ENCODE measurements around the gene FHIT.

Gene FHIT

GRCh38 chr3:59996056-59996455 is 1255.2 kb downstream of the FHIT start:
- DNase-seq (ENCODE audit: low spot score), result no peak

- DNase-seq (ENCODE audit: low spot score), result no peak
Measured at GRCh38 chr3:59995563-59995962, 1255.7 kb downstream of the FHIT start.

DNA sequence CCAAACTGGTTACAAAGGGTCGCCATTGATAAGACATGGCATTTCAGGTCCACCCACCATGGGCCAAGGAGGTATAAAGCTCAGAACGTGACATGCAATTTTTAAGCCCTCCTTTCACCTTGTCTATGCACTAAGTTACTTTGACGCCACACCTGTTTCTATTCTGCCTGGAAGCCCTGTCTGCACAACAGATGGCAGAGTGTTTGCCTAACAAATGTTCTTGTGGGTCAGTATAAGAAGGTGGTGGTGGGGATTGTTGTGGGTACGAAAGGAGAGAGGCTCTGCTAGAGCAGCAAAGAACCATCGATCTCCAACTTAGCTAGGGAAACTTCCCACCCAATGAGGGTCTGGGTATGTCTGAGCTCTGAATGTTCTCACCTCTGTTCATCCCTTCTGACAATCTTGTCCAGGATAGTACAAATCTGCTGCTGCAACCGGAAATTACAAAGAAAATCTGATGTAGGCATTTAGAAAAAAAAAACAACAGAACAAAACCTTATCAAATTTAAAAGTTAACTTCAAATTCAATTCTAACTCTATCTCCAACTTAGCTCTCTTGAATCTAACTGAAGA is 1256.4 kb downstream of the FHIT start:
- DNase-seq (ENCODE audit: low spot score), result no peak

DNA sequence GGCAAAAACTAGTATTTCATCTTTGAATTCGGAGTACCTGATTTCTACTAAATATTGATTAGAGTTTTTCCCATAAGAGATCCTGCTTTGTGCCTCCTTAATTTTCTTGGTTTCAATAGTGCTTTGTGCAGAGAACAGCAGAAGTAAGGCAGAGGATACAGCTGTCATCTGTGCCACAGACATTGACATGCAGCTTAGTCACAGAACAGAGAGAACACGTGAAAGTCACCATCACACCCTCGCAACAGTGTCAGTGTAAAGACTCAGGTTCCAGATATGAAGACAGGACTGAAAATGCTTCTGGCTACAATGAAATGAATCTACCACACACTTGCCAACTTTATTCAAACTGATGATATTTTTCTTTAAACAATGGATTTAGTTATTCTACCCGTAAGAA is 1258.7 kb downstream of the FHIT start:
- DNase-seq (ENCODE audit: low spot score), result no peak

GRCh38 chr3:59990915-59991314 is 1260.3 kb downstream of the FHIT start:
- DNase-seq (ENCODE audit: low spot score), result no peak

- DNase-seq (ENCODE audit: low spot score), result no peak
Measured at GRCh38 chr3:59982510-59982909, 1268.7 kb downstream of the FHIT start.

GRCh38 chr3:59981377-59981776 is 1269.9 kb downstream of the FHIT start:
- DNase-seq (ENCODE audit: low spot score), result peak; percentile 15

DNA sequence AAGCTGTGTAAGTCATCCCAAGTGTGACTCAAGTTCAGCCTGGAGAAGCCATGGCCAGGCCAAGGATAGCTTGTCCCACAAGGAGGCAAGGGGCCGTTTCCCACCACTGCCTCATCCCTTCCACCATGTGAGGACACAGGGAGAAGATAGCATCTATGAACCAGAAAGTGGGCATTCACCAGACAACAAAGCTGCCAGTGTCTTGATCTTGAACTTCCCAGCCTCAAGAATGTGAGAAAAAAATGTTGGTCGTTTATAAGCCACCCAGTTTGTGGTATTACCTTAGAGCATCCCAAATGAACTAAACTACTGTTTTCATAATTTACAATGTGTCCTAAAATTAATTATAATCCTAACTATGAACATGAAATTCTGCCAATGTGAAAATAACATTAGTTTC is 1270.7 kb downstream of the FHIT start:
- no peak for DNase-seq (ENCODE audit: low spot score)

GRCh38 chr3:59979542-59979941 is 1271.7 kb downstream of the FHIT start:
- no peak for DNase-seq (ENCODE audit: low spot score)

DNA sequence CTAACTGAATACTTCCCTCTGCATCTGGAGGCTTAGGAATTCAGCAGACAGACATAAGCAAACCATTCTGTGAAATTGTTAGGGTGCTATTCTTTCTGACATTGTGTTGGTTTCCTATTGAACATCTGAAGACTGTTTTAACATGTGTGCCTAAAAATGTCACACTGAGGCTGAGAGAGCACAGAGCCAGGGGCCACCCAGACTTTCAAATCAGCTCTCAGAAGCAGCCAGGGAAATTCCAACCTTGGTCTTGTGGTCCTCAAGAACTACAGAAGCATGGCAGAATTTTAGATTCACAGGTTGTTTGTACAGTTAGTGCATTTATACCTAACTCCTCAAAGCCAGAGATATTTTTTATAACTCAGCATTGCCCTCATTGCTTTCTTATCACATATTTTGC is 1272.3 kb downstream of the FHIT start:
- DNase-seq (ENCODE audit: low spot score), result peak; percentile 4

DNA sequence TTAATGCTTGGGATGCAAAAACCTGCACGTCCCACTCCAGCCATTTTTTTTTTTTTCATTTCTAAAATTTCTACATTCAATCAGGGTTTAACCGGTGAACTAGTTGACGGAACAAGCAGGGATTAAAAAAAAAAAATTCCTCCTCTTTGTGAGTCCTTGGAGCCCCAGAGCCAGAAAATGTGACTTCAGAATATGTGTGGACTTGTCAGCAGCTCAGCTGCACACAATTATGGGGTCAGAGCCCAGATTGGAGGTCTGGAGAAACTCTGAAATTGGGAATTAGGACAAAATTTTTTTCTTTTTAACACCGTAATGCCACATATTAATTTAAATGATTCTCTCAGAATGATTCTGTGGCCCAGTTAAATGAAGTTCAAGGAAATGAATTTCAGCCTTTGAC is 1280.5 kb downstream of the FHIT start:
- DNase-seq (ENCODE audit: low spot score), result no peak

GRCh38 chr3:59970376-59970775 is 1280.9 kb downstream of the FHIT start:
- DNase-seq (ENCODE audit: low spot score), result no peak

DNA sequence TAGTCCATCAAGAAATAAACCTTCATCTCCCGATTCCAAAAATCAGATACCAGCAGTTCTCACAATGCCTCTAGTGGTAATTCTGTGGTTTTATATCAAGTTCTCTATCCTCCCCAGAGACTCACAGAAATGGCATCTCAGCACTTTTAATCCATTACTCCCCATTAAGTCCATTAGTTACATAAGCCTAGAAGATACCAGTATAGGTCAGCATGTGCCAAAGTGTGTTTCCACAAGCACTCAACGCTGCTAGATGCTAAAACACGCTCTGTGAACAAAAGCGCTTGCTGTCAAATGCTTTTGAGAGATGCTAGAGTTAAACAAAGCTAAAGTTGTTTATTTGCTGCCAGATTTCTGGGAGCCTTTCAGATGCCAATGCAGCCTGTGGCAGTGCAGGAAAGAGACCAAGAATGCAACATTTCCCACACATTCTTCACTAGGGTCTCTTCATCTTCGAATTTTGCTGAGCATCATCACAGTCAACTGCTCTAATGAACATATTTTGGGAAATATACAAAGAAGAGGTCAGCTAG is 1282.7 kb downstream of the FHIT start:
- DNase-seq (ENCODE audit: low spot score), result no peak

- no peak for DNase-seq (ENCODE audit: low spot score)
Measured at GRCh38 chr3:59963676-59964075, 1287.6 kb downstream of the FHIT start.

DNA sequence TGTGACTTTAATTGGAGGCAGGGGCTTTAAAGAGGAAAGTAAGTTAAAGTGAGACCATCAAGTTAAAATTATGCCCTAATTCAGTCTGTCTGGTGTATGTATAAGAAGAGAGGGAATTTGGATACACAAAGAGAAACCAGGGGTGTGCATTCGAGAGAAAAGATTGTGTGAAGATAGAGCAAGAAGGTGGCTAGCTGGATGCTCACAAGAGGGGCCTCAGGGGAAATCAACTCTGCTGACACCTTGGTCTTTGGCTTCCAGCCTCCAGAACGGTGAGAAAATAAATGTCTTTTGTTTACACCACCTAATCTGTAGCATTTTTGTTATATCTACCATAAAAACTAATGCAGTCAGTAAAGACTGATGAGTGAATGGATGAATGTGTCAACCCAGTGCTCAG is 1294.1 kb downstream of the FHIT start:
- DNase-seq (ENCODE audit: low spot score), result no peak

DNA sequence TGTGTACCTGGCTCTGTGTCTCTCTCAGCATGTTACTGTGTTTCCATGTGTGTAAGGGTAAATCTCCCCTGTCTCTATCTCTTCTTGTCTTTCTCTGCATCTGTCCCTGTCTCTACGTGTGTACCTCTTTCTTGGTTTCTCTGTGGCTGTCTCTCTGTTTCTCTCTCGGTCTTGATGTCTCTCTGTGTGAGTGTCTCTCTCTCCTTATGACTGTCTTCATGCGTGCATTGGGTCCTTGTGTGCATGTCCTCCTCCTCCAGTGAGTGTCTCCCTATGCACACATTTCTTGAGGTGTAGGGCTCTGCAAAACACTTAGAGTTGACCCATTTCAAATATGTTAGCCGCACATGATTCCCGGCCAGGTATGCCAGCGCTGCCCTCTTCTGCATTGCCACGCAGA is 1298.1 kb downstream of the FHIT start:
- no peak for DNase-seq (ENCODE audit: low spot score)

GRCh38 chr3:59949311-59949710 is 1301.9 kb downstream of the FHIT start:
- no peak for DNase-seq (ENCODE audit: low spot score)

DNA sequence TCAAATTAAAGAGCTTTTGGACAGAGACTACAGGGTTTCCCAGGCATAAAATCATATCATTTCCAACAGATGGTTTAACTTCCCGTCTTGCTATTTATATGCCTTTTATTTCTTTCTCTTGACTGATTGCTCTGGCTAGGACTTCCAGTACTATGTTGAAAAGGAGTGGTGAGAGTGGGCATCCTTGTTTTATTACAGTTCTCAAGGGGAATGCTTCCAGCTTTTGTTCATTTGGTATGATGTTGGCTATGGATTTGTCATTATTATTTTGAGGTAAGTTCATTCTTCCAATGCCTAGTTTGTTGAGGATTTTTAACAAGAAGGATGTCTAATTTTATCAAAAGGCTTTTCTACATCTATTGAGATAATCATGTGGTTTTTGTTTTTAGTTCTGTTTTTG is 1304.9 kb downstream of the FHIT start:
- no peak for DNase-seq (ENCODE audit: low spot score)

DNA sequence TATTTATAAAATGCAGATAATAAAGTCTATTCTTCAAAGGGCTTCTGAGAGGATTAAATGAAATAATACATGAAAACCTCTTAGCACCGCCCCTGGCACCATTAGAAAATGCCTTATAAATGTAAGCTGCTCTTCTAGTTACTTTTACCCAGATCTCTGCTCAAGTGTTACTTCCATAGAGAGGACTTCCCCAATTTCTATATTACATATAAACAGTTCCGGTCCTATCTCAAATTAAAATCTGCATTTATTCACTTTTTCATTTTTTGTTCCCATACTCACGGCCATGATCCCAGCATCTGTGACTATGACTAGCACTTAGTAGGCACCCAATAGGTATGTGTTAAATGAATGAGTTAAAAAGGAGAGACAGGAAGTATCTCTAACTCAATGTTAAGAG is 1310.5 kb downstream of the FHIT start:
- no peak for DNase-seq (ENCODE audit: low spot score)

DNA sequence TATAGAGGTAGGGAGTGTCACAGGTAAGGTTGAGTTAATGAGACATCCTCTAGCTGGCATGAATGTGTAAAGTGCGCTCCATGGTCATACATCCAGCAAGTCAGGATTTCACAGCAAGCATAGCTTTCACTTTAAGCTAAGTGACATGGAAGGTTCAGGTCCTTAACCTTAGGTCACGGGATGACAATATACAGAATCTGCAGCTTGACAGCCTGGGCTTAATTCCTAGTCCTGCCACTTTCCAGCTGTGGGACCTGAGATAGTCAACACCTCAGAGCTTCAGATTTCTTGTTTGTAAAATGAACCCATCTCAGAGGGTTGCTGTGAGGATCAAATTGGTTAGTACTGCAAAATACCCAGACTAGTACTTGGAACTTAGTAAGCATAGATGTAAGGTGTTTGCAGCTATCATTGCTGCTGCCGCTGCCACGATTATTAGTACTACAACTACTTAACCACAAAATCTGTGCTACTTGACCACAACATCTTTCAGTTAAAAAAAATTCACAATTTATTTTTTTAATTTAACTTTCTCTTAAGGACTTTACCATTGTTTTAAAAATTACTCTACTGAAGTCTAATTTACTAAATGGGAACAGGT is 1311.3 kb downstream of the FHIT start:
- no peak for DNase-seq (ENCODE audit: low spot score)

GRCh38 chr3:59938828-59939227 is 1312.4 kb downstream of the FHIT start:
- no peak for DNase-seq (ENCODE audit: low spot score)

DNA sequence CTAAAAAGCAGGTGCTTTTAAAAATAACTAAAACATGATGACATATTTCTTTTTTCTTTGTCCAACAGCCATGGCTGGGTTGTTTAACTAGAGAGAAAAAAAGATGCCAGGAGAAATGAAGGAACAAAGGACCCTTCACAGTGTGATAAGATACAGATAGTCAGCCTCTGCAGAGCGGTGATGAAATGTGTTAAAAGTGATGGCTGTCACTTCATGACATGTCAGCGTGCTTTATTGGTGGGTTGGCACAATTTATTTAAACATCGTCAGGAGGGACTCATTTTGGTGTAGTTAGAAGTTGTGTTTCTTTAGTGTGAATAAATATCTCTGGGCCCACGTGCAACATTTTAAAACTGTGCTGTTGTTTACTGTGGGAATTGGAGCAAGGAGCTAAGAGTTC is 1314.1 kb downstream of the FHIT start:
- DNase-seq (ENCODE audit: low spot score), result no peak

DNA sequence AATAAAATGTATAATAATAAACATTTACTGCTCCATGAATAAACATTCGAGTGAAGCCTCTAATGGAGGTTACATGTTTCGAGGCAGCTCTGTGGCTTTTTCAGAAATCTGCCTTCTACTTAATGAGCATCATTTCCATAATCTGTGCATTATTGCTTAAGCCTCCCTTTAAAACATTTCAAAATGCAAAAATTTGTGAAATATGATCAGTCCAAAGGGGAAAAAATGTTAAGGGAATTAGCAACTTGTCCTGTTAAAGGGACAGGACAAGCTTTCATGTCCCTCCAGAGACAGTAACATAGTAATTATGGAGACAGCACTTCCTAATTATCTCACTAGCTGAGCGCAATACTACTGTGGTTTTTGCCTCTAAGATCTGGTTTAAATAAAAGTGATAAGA is 1314.8 kb downstream of the FHIT start:
- DNase-seq (ENCODE audit: low spot score), result no peak

GRCh38 chr3:59935025-59935424 is 1316.2 kb downstream of the FHIT start:
- no peak for DNase-seq (ENCODE audit: low spot score)

All from CD4-positive, alpha-beta T cell treated with Interleukin-2 at 100 ng/mL for 4 hours (primary cell).